SU-DHL-6 (cell line): ENCODE measurements around the gene KRTAP5-4.
"Not testable (repeated sequence)": the region's sequence is repeated elsewhere in the genome, so short reads cannot be mapped to it uniquely, and the experiment has no call there.

Experiments used
- H2AFZ ChIP-seq: fragments of 200-600 bp; sonication (generic); 2 replicates; pipeline ENCODE4 v1.6.1; 2014; ENCODE audit warnings: low read depth, mild to moderate bottlenecking, moderate library complexity, mixed read lengths, antibody characterized with exemption, low read length; ENCODE audit not compliant: severe bottlenecking
- H3F3A ChIP-seq: fragments of 200-600 bp; shearing (Covaris generic); 2 replicates; pipeline ENCODE4 v1.6.0; 2016; ENCODE audit warnings: antibody characterized with exemption, mild to moderate bottlenecking; ENCODE audit not compliant: insufficient read depth
- H3K27ac ChIP-seq: fragments of 200-600 bp; sonication (generic); 2 replicates; pipeline ENCODE4 v1.5.1; 2016; ENCODE audit warnings: low read depth, mild to moderate bottlenecking, low read length, moderate library complexity, mixed read lengths
- H3K27me3 ChIP-seq: fragments of 200-600 bp; sonication (generic), shearing (Covaris generic); 2 replicates; pipeline ENCODE4 v1.6.0; 2014; ENCODE audit warnings: mild to moderate bottlenecking, low read length
- H3K36me3 ChIP-seq: fragments of 200-600 bp; sonication (generic); 2 replicates; pipeline ENCODE4 v1.6.1; 2014; ENCODE audit warnings: mild to moderate bottlenecking, low read length, mixed read lengths
- H3K4me2 ChIP-seq: fragments of 300-600, 200-600 bp; shearing (Covaris generic), sonication (generic); 2 replicates; pipeline ENCODE4 v1.6.0; 2014; ENCODE audit warnings: low read length, low read depth, mild to moderate bottlenecking; ENCODE audit not compliant: poor library complexity, severe bottlenecking
- H3K4me3 ChIP-seq: fragments of 200-600 bp; sonication (generic); 2 replicates; pipeline ENCODE4 v1.5.1; 2014; ENCODE audit warnings: antibody characterized with exemption, low read length, mild to moderate bottlenecking, mixed read lengths; ENCODE audit not compliant: insufficient read depth, poor library complexity, severe bottlenecking
- H3K79me2 ChIP-seq: fragments of 200-600 bp; sonication (generic); 2 replicates; pipeline ENCODE4 v1.6.1; 2014; ENCODE audit warnings: mild to moderate bottlenecking, low read length, moderate library complexity; ENCODE audit not compliant: insufficient read depth
- H3K9ac ChIP-seq: fragments of 200-600 bp; sonication (generic); 2 replicates; pipeline ENCODE4 v1.7.0; 2014; ENCODE audit warnings: mild to moderate bottlenecking, low read length
- H3K9me2 ChIP-seq: fragments of 200-600 bp; sonication (generic); replicated peaks from 2 replicates; pipeline ENCODE4 v1.6.1; 2014; ENCODE audit warnings: low read length; ENCODE audit not compliant: insufficient read depth
- H3K9me3 ChIP-seq: fragments of 200-600 bp; sonication (generic); 2 replicates; pipeline ENCODE4 v1.6.1; 2014; ENCODE audit warnings: low read length, mixed read lengths; ENCODE audit not compliant: insufficient read depth
- H4K20me1 ChIP-seq: fragments of 200-600 bp; sonication (generic); 2 replicates; pipeline ENCODE4 v1.6.1; 2014; ENCODE audit warnings: low read depth, mild to moderate bottlenecking, antibody characterized with exemption, low read length, moderate library complexity, mixed read lengths
- CTCF ChIP-seq: fragments of 200-600 bp; sonication (generic); IDR thresholded peaks from one replicate; pipeline ENCODE4 v1.5.1; 2017; ENCODE audit warnings: antibody characterized with exemption, mild to moderate bottlenecking, low read length, moderate library complexity; ENCODE audit not compliant: insufficient read depth, poor library complexity, severe bottlenecking
- EZH2phosphoT487 ChIP-seq: fragments of 200-600 bp; sonication (generic), shearing (Covaris generic); conservative IDR thresholded peaks from 2 replicates; pipeline ENCODE4 v1.6.1; 2018; ENCODE audit warnings: mild to moderate bottlenecking, antibody characterized with exemption, low read length, moderate library complexity, mixed read lengths

KRTAP5-4 gene

GRCh38 chr11:1592628-1593027 lies 29.3 kb downstream of the KRTAP5-4 start:
- no peak overlapping the region for H3K9ac ChIP-seq
- no peaks in the 10 kb centered on the region for H3K9me3 ChIP-seq
- H3K79me2 ChIP-seq, result no peaks in the 10 kb centered on the region
- no peaks in the 10 kb centered on the region for H4K20me1 ChIP-seq
- no peak overlapping the region for H2AFZ ChIP-seq
- H3K36me3 ChIP-seq, result no peaks in the 10 kb centered on the region
- no peaks in the 10 kb centered on the region for H3K9me2 ChIP-seq
- no peaks in the 10 kb centered on the region for H3K27me3 ChIP-seq
- no peaks in the 10 kb centered on the region for H3F3A ChIP-seq
- H3K27ac ChIP-seq, result no peak overlapping the region
- no peak overlapping the region for H3K4me3 ChIP-seq
- TF ChIP-seq EZH2phosphoT487 (no peak), CTCF (no peak)
- no peak overlapping the region for H3K4me2 ChIP-seq

- H3K4me2 ChIP-seq, result no peak overlapping the region
Observed at GRCh38 chr11:1589996-1590395, 31.9 kb downstream of the KRTAP5-4 start.

GRCh38 chr11:1589191-1589963 lies 32.6 kb downstream of the KRTAP5-4 start:
- not testable (repeated sequence) for H3K9me2 ChIP-seq, H3K79me2 ChIP-seq, H3K9me3 ChIP-seq, H3K27me3 ChIP-seq, H3K4me2 ChIP-seq, H4K20me1 ChIP-seq, H3K4me3 ChIP-seq, H3F3A ChIP-seq, H3K9ac ChIP-seq, H3K36me3 ChIP-seq, H3K27ac ChIP-seq
- H2AFZ ChIP-seq, result peak overlapping the region; percentile 25

More at GRCh38 chr11:1589996-1590395, 31.9 kb downstream of the KRTAP5-4 start:
- no peak overlapping the region for H3K4me3 ChIP-seq
- no peak overlapping the region for H3K27ac ChIP-seq
- no peaks in the 10 kb centered on the region for H3K79me2 ChIP-seq
- H3K9ac ChIP-seq, result no peak overlapping the region
- H4K20me1 ChIP-seq, result no peaks in the 10 kb centered on the region
- H3K36me3 ChIP-seq, result no peaks in the 10 kb centered on the region
- H3K9me3 ChIP-seq, result no peaks in the 10 kb centered on the region
- no peaks in the 10 kb centered on the region for H3K27me3 ChIP-seq
- no peaks in the 10 kb centered on the region for H3K9me2 ChIP-seq
- no peak overlapping the region for H2AFZ ChIP-seq
- H3F3A ChIP-seq, result no peaks in the 10 kb centered on the region
- TF ChIP-seq EZH2phosphoT487 (no peak), CTCF (no peak)

- Histone ChIP-seq H3K79me2 (no peaks in the 10 kb centered on the region), H4K20me1 (no peaks in the 10 kb centered on the region), H3K9ac (no peak overlapping the region), H3K4me2 (no peak overlapping the region), H3K9me2 (no peaks in the 10 kb centered on the region), H2AFZ (no peak overlapping the region), H3K4me3 (no peak overlapping the region), H3K36me3 (no peaks in the 10 kb centered on the region), H3K9me3 (no peaks in the 10 kb centered on the region), H3F3A (no peaks in the 10 kb centered on the region), H3K27ac (no peak overlapping the region), H3K27me3 (no peaks in the 10 kb centered on the region)
- TF ChIP-seq CTCF, result no peak
- no peak for TF ChIP-seq EZH2phosphoT487
Observed at GRCh38 chr11:1586699-1587098, 35.2 kb downstream of the KRTAP5-4 start.

- not testable (repeated sequence) for H3K9ac ChIP-seq, H2AFZ ChIP-seq, H3K36me3 ChIP-seq, H3K27ac ChIP-seq, H4K20me1 ChIP-seq, H3K4me3 ChIP-seq, H3K9me3 ChIP-seq, H3K4me2 ChIP-seq, H3K79me2 ChIP-seq, H3K27me3 ChIP-seq, H3F3A ChIP-seq, H3K9me2 ChIP-seq
Observed at GRCh38 chr11:1584661-1585370, 37.1 kb downstream of the KRTAP5-4 start, which contains the start of gene KRTAP5-1. TSS of gene KRTAP5-1 (minus strand) at chr11:1585283. CDS start at chr11:1585249, 34 bp downstream.
